WTC11 (cell line): Measurements from ENCODE around the gene ARHGEF9.

Experiments
- CTCF ChIP-seq: fragments of 200-600 bp; IDR thresholded peaks from 2 replicates; pipeline ENCODE4 v1.8.0; 2022; ENCODE audit warnings: antibody characterized with exemption
- ETV6 ChIP-seq: sonication (generic); formaldehyde crosslinking; IDR thresholded peaks from 2 replicates; pipeline ENCODE4 v1.8.1; 2022; ENCODE audit warnings: mild to moderate bottlenecking, missing genetic modification reagents
- HMGXB4 ChIP-seq: sonication (generic); formaldehyde crosslinking; IDR thresholded peaks from 2 replicates; pipeline ENCODE4 v1.8.1; 2023; ENCODE audit warnings: mild to moderate bottlenecking, moderate library complexity, missing genetic modification reagents
- NFYB ChIP-seq: sonication (generic); formaldehyde crosslinking; conservative IDR thresholded peaks from 2 replicates; pipeline ENCODE4 v1.8.0; 2022; ENCODE audit warnings: low read depth, missing genetic modification reagents
- TEAD4 ChIP-seq: sonication (generic); formaldehyde crosslinking; IDR thresholded peaks from 2 replicates; pipeline ENCODE4 v1.8.0; 2022; ENCODE audit warnings: mild to moderate bottlenecking, missing genetic modification reagents
- TP53 ChIP-seq: sonication (generic); formaldehyde crosslinking; IDR thresholded peaks from 2 replicates; pipeline ENCODE4 v1.8.1; 2023; ENCODE audit warnings: mild to moderate bottlenecking, missing genetic modification reagents

- TF ChIP-seq HMGXB4 (CRISPR knock-in tag) (no peak), TP53 (CRISPR knock-in tag) (no peak), CTCF (no peak), TEAD4 (CRISPR knock-in tag) (no peak), NFYB (CRISPR knock-in tag) (no peak), ETV6 (CRISPR knock-in tag) (no peak)
Observed at GRCh38 chrX:63758011-63758410, 27.0 kb downstream of the ARHGEF9 start.
